Fibroblast of mammary gland (primary cell): ENCODE measurements around the gene TLK1.

Experiments
- DNase-seq: peaks from one replicate; pipeline ENCODE4 v3.0.0-alpha.2; 2010; ENCODE audit warnings: low read depth
- H3K4me3 ChIP-seq: 2 replicates; pipeline ENCODE4 v1.5.1; 2011; ENCODE audit warnings: low read depth, mild to moderate bottlenecking, low read length, moderate library complexity; ENCODE audit not compliant: control insufficient read depth
- CTCF ChIP-seq: conservative IDR thresholded peaks from 2 replicates; pipeline ENCODE4 v1.5.1; 2011; ENCODE audit warnings: low read depth, low read length, inconsistent platforms; ENCODE audit not compliant: control insufficient read depth, insufficient read depth

TLK1 gene

DNA sequence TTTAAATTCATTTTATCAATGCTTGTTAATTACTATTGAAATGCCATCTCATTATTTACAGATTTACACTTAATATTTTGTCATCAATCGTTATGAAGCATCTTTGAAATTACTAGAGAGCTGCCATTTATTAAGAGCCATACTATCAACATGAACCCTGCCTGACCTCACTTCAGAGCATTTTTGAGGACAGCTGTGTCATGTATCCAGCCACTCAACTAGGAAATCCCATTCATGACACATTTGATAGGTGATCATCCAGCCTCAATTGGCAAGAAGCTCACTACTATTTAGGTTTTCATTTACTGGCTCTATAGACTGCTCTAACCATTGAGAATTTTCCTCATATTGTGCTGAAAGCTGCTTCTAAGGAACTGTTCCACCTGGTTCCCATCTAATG is 40.6 kb upstream of the TLK1 start:
- TF ChIP-seq CTCF: no peak
- no peak for DNase-seq
- no peak overlapping the region for H3K4me3 ChIP-seq

DNA sequence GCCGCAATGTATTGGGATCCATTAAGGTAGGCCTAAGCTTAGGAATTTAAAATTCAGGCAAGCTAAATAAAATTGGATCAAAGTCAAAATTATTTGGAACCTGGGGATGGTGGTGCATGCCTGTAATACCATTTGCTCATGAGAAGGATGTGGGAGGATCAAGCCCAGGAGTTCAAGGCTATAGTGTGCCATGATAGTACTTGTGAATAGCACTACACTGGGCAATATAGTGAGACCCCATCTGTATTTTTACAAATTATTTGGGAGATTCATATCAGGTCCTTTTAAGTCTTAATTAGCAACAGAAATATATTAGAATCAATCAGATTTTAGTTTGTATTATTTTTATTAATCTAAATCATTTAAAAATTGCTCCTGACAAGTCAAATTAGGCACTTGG is 39.8 kb upstream of the TLK1 start:
- no peak for TF ChIP-seq CTCF
- DNase-seq: no peak
- no peak overlapping the region for H3K4me3 ChIP-seq

DNA sequence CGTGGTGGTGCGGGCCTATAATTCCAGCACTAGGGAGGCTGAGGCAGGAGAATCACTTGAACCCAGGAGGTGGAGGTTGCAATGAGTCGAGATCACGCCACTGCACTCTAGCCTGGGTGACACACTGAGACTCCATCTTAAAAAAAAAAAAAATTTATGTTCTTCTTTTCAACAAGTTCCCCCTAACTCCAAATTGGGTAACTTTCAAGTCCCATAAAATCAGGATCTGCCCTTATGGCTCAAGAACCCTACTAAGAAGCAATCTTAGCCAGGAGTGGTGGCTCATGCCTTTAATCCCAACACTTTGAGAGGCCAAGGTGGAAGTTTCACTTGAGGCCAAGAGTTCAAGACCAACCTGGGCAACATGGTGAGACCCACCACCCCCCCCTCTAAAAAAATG is 30.3 kb upstream of the TLK1 start:
- H3K4me3 ChIP-seq: no peak overlapping the region
- no peak for TF ChIP-seq CTCF
- no peak for DNase-seq

- no peak overlapping the region for H3K4me3 ChIP-seq
- DNase-seq: no peak
- TF ChIP-seq CTCF: no peak
Observed at GRCh38 chr2:171187819-171188218, 27.1 kb upstream of the TLK1 start.

GRCh38 chr2:171187177-171187576 is 26.5 kb upstream of the TLK1 start:
- no peak for TF ChIP-seq CTCF
- H3K4me3 ChIP-seq: no peak overlapping the region
- DNase-seq: no peak

DNA sequence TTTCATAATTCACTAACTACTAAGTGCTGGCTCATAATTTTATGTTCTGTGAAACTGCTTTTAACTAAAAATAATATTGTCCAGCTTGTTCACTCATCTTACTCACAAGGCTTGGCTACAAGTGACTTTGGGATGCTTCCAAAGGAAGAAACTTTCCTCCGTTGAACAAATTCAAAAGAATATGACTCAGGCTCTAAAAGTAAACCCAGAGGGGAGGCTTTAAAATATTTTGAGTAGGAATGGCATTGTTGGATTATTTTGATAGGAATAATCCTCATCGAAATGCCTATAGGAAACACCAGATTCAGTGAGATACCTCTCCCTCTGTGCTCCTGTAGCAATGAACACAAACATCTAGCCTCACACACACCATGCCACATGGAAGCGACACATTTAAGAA is 25.2 kb upstream of the TLK1 start:
- TF ChIP-seq CTCF: no peak
- H3K4me3 ChIP-seq: no peak overlapping the region
- DNase-seq: peak; percentile 83

DNA sequence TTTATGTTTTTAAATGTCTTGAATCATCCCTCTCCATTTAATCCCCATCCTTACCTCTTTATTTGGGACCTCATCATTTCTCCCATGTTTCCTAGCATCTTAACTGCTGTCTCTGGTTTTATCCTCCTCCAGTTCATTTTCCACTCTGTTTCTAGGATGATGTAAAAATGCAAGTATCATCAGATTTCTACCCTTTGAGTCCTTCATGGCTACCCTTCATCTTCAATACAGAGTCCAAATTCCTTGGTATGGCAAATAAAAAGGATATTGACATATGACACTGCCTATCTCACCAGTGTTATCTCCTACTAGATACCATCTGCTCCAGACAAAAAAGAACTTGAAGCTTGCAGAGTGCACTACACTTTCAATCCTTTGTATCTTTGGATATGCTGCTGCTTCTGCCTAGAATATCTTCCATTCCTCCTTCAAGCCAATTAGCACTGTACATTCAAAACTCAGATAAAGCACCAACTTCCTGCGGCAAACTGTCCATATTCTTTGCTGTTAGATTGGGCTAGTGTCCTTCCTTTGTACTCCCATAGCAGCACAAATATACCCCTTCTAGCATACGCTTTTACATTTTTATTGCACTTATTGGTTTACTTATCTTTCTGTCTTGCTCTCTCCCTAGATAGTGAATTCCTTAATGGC is 24.6 kb upstream of the TLK1 start:
- DNase-seq: no peak
- no peak for TF ChIP-seq CTCF
- H3K4me3 ChIP-seq: no peak overlapping the region
